ENCODE results near the gene PRKAB2.
"Not testable (repeated sequence)": the region's sequence is repeated elsewhere in the genome, so short reads cannot be mapped to it uniquely, and the experiment has no call there.

PRKAB2 gene

DNA sequence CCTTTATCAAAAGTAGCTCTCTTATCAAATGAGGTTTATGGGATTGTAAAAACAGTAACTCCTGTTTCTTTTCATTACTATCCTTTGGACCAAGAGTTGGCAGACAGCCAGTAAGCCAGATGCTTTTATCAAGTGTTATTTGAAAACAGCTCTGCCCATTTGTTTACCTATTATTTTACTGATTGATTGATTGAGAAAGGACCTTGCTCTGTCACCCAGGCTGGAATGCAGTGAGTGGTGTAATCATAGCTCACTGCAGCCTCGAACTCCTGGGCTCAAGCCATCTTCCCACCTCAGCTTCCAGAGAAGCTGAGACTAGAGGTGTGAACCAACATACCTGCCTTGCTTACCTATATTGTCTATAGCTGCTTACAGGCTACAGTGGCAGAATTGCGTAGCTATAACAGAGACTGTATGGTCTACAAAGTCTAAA is 3.6 kb downstream of the PRKAB2 start:
- no peak for DNase-seq (ENCODE audit: low read depth in 1 of 2, low spot score in 1 of 2)
- TF ChIP-seq JUND (IDR thresholded peaks at IDR 0.05; ENCODE audit: low read depth), result no peak
- in situ Hi-C loops (cut with HindIII; ENCODE audit: low pct_unique_long_range_greater_than_20kb, low sequenced_read_pairs), result no loop called here

GRCh38 chr1:147167365-147167764 is 4.9 kb downstream of the PRKAB2 start:
- DNase-seq (ENCODE audit: low read depth in 1 of 2, low spot score in 1 of 2), result no peak
- in situ Hi-C loops (cut with HindIII; ENCODE audit: low pct_unique_long_range_greater_than_20kb, low sequenced_read_pairs), result no loop called here
- no peak for TF ChIP-seq JUND (IDR thresholded peaks at IDR 0.05; ENCODE audit: low read depth)

DNA sequence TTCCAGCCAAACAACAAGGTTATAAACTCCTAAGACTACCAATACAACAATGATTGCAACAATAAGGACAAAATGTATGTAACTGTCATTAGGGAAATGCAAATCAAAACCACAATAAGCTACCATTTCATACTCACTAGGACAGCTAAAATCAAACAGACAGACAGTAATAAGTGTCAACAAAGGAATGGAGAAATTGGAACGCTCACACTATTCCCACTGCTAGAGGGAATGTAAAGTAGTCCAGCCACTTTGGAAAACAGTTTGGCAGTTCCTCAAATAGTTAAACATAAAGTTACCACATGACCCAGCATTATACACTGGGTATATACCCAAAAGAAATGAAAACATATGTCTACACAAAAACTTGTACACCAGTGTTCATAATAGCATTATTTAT is 9.3 kb downstream of the PRKAB2 start:
- in situ Hi-C loops (cut with HindIII; ENCODE audit: low pct_unique_long_range_greater_than_20kb, low sequenced_read_pairs), result no loop called here
- DNase-seq (ENCODE audit: low read depth in 1 of 2, low spot score in 1 of 2), result peak in 1 of 2 experiments; percentile 60
- TF ChIP-seq JUND (IDR thresholded peaks at IDR 0.05; ENCODE audit: low read depth), result no peak

DNA sequence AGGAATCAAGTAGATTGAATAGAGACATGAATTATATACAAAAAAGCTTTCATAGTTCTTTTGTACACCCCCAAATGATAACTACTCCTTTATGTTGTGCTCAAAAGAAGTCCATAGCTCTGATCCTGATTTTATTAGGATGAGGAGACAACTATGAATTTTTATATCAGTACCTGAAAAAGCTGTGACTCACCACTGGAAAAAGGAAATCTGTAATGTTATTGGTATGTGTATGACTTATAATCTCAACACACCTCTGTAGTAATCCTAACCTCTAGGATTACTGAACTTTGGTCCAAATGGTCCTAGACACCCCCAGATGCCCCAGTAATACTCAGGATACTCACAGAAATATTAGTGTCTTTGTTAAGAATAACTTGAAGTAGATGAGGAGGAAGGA is 10.2 kb downstream of the PRKAB2 start:
- no peak for DNase-seq (ENCODE audit: low read depth in 1 of 2, low spot score in 1 of 2)
- in situ Hi-C loops (cut with HindIII; ENCODE audit: low pct_unique_long_range_greater_than_20kb, low sequenced_read_pairs), result no loop called here
- TF ChIP-seq JUND (IDR thresholded peaks at IDR 0.05; ENCODE audit: low read depth), result no peak

DNA sequence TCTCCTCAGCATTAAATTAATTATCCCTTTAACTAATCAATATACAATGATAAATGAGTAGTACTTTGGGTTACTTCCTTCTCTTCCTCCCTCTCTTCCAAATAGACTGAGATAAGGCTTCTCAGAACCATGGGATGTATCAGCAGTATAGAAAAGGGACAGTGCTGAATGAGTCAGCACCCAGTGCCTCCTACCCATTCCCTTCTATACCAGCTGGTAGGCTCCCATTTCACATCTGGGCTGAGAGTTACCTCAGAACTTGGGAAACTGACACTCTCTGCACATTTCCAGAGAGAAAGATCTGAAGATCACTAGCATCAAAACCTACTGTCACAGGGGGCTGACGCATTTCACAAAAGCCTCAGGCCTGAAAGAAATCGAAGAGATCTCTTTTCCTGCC is 15.2 kb downstream of the PRKAB2 start:
- DNase-seq (ENCODE audit: low read depth in 1 of 2, low spot score in 1 of 2); in situ Hi-C loops (cut with HindIII; ENCODE audit: low pct_unique_long_range_greater_than_20kb, low sequenced_read_pairs): not testable (repeated sequence)

DNA sequence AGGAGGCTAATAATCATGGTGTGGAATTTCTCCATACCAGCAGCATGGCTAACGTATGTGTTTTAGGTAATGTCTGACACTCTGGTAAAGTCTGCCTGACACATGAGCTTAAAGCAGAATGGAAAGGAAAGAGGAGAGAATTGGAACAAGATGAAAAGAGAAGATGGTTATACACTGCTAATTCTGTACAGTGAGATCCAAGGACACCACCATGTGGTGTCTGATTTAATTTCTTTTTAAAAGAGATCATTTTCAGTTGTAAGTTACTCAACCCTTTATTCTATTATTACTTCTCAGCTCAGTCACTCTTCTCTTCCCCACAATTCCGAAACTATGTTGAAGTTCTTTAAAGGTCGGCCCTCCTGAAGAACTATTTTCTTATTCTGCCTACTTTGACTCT is 15.6 kb downstream of the PRKAB2 start:
- in situ Hi-C loops (cut with HindIII; ENCODE audit: low pct_unique_long_range_greater_than_20kb, low sequenced_read_pairs), result no loop called here
- no peak for TF ChIP-seq JUND (IDR thresholded peaks at IDR 0.05; ENCODE audit: low read depth)
- DNase-seq (ENCODE audit: low read depth in 1 of 2, low spot score in 1 of 2), result peak in 1 of 2 experiments; percentile 38

DNA sequence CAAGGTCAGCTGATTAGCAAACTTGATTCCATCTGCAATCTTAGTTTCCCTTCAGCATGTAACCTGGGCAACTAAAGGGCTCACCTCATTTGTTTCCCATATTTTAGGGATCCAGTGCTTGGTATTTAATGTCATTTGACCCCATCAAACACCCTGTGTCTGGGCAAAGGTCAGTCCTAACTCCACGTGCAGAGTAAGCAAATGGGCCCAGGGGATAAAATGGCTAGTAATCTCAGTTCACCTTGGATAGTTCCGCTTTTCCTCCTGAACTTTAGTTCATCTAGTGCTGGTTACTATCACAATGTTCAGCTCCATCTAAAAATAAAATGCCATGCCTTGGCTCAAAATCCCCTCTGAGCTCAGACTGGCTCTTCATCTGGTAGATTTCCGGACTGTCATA is 19.5 kb downstream of the PRKAB2 start:
- DNase-seq (ENCODE audit: low read depth in 1 of 2, low spot score in 1 of 2), result no peak
- in situ Hi-C loops (cut with HindIII; ENCODE audit: low pct_unique_long_range_greater_than_20kb, low sequenced_read_pairs), result no loop called here
- TF ChIP-seq JUND (IDR thresholded peaks at IDR 0.05; ENCODE audit: low read depth), result no peak

DNA sequence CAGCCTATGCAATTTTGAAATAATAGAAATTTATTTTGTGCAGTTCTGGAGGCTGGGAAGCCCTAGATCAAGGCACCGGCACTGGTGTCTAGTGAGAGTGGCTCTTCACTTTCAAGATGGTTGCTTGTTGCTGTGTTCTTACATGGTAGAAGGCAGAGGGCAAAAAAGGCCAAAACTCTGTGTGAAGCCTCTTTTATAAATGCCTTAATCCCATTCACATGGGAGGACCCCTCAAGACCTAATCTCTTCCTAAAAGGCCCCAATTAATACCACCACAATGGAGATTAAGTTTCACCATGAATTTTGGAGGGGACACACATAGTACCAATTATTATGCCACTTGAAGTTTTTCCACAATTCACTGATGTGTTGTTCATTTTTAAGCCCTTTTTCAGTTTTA is 21.0 kb downstream of the PRKAB2 start:
- DNase-seq (ENCODE audit: low read depth in 1 of 2, low spot score in 1 of 2), result no peak
- in situ Hi-C loops (cut with HindIII; ENCODE audit: low pct_unique_long_range_greater_than_20kb, low sequenced_read_pairs), result no loop called here
- TF ChIP-seq JUND (IDR thresholded peaks at IDR 0.05; ENCODE audit: low read depth), result no peak

DNA sequence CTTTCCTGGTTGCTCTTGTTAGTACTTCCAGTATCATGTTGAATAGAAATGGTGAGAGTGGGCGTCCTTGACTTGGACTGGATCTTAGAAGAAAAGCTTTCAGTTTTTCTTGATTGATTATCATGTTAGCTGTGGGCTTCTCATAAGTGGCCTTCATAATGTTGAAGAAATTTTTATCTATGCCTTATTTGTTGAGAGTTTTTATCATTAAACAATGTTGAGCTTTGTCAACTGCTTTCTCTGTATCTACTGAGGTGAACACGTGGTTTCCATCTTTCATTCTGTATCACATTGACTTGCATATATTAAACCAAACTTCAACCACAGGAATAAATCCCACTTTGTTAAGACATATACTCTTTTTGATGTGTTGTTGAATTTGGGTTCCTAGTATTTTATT is 29.4 kb downstream of the PRKAB2 start:
- in situ Hi-C loops (cut with HindIII; ENCODE audit: low pct_unique_long_range_greater_than_20kb, low sequenced_read_pairs), result no loop called here
- no peak for DNase-seq (ENCODE audit: low read depth in 1 of 2, low spot score in 1 of 2)
- TF ChIP-seq JUND (IDR thresholded peaks at IDR 0.05; ENCODE audit: low read depth), result no peak

DNA sequence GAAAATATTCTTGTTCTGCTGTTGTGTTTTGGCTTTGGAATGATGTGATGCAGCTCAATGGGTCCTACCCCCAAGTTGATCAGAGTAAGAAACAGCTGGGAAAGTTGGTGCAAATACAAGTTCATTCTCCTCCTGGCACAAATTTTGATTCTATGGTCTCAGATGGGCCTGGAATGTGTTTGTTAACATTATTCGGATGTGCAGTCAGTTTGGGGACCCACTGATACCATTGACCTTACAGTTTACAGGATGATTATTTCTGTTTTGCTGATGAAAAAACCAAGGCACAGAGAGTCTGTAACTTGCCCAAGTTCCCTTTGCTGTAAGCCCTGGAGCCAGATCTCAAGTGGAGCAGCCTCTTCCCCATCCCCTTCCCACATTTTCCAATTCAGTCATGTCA is 41.5 kb downstream of the PRKAB2 start:
- DNase-seq (ENCODE audit: low read depth in 1 of 2, low spot score in 1 of 2); in situ Hi-C loops (cut with HindIII; ENCODE audit: low pct_unique_long_range_greater_than_20kb, low sequenced_read_pairs): not testable (repeated sequence)

DNA sequence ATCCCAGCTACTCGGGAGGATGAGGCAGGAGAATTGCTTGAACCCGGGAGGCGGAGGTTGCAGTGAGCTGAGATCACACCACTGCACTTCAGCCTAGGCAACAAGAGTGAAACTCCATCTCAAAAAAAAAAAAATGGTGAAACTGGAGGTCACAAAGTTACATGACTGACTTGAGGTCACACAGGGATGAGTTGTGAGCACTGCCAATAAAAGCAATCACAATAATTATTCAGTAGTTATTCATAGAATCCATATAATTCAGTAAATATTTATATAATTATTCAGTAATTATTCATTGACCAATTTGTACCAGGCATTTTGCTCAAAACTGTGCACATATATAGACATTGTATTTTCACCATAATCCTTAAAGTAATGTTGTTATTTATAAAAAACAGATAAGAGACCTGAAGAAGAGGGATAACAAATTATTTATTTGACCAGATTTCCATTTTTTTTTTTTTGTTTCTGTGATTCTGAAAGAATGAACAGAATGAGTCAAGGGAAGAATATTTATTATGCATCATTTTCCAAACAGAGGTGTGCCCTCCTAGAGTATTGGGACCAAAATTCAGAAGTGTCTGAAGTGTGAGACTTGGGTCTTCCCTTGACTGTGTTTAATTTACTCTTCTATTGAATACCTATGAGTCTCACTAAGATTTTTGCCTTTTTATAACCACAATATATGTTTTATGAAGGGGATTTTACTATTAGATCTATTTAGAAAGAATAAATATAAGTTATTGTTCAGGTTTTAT is 43.0 kb downstream of the PRKAB2 start:
- no peak for TF ChIP-seq JUND (IDR thresholded peaks at IDR 0.05; ENCODE audit: low read depth)
- DNase-seq (ENCODE audit: low read depth in 1 of 2, low spot score in 1 of 2), result no peak
- in situ Hi-C loops (cut with HindIII; ENCODE audit: low pct_unique_long_range_greater_than_20kb, low sequenced_read_pairs), result no loop called here

DNA sequence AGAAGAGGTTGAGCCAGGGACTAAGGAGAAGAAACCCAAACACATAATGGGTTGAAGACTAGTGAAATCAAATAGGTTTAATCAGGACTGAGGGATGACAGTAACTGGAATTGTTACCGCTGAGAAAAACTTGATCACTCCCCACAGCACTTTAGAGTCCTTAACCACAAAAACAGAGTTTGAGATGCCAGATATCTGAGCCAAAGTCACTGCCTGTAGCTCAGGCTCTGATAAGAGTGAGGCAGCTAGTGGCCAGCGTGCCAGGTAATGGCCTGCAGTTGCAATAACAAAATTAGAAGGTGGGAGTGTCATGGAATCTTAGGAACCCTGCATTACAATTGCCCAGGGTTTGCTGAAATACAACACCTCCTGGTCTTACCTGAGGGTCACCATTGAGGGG is 48.0 kb downstream of the PRKAB2 start:
- DNase-seq (ENCODE audit: low read depth in 1 of 2, low spot score in 1 of 2), result no peak
- TF ChIP-seq JUND (IDR thresholded peaks at IDR 0.05; ENCODE audit: low read depth), result no peak
- in situ Hi-C loops (cut with HindIII; ENCODE audit: low pct_unique_long_range_greater_than_20kb, low sequenced_read_pairs), result no loop called here

DNA sequence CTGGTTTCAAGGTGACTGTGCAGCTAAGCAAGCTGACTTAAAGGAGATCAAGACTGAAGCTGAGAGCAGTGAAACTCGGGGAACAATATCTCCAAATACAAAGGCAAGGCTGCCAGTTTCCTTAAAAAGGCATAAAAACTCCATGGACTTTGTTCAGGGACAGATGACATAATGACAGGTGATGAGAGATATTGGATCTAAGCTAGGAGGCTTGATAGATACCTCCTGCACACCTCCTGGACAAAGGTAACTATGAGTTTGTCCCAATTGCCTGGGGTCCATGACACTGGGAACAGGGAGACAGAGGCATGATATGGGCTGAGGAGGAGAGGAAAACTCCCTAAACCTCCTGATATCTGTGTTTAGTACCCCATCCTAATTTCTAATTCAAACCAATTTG is 55.2 kb downstream of the PRKAB2 start:
- in situ Hi-C loops (cut with HindIII; ENCODE audit: low pct_unique_long_range_greater_than_20kb, low sequenced_read_pairs), result no loop called here
- no peak for TF ChIP-seq JUND (IDR thresholded peaks at IDR 0.05; ENCODE audit: low read depth)
- no peak for DNase-seq (ENCODE audit: low read depth in 1 of 2, low spot score in 1 of 2)

- TF ChIP-seq JUND (IDR thresholded peaks at IDR 0.05; ENCODE audit: low read depth), result no peak
- in situ Hi-C loops (cut with HindIII; ENCODE audit: low pct_unique_long_range_greater_than_20kb, low sequenced_read_pairs), result no loop called here
- no peak for DNase-seq (ENCODE audit: low read depth in 1 of 2, low spot score in 1 of 2)
Measured at GRCh38 chr1:147115496-147115895, 56.8 kb downstream of the PRKAB2 start.

DNA sequence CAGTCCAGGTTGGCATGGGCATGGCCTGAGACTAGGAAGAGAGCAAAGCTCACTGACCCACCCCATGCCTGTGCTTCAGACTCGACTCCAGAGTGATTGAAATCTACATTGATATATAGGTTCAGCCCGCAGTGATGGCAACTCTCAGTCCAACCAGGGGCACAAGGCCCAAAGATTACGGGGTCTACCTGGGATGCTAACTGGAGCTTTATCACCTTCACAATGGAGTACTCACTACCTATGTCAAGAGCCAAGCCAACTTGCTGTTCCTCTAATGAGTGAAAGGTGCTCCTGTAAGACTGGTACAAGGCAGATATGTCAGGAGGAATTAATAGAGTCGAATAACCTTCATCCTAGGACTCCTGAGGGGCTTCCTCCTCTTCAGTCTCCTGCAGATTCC is 57.2 kb downstream of the PRKAB2 start:
- DNase-seq (ENCODE audit: low read depth in 1 of 2, low spot score in 1 of 2); in situ Hi-C loops (cut with HindIII; ENCODE audit: low pct_unique_long_range_greater_than_20kb, low sequenced_read_pairs): not testable (repeated sequence)

Measured in T47D (cell line).